Peyer's patch (tissue), 4 donors: Measurements from ENCODE around the gene MTARC1.

Experiments
- CTCF ChIP-seq, 6 experiments: fragments of 450-650 bp in 4 of 6; fragments of 200-600 bp in 2 of 6; sonication (generic) in 1 of 6; IDR thresholded peaks; one replicate each; pipeline ENCODE4 v1.5.1; 2017 to 2019; ENCODE audit warnings: antibody characterized with exemption in 6 of 6, mild to moderate bottlenecking in 3 of 6, moderate library complexity in 1 of 6
- POLR2A ChIP-seq, 2 donors: fragments of 450-650 bp; IDR thresholded peaks; one replicate each; pipeline ENCODE4 v1.5.1; 2017; ENCODE audit warnings: antibody characterized with exemption in 2 of 2, mild to moderate bottlenecking in 2 of 2, moderate library complexity in 2 of 2

- TF ChIP-seq CTCF (IDR thresholded peaks at IDR 0.05) (no peak), POLR2A (IDR thresholded peaks at IDR 0.05) (no peak)
Measured at GRCh38 chr1:220746851-220747250, 39.9 kb upstream of the MTARC1 start.
